ENCODE results near the gene MRPL30.

DNA sequence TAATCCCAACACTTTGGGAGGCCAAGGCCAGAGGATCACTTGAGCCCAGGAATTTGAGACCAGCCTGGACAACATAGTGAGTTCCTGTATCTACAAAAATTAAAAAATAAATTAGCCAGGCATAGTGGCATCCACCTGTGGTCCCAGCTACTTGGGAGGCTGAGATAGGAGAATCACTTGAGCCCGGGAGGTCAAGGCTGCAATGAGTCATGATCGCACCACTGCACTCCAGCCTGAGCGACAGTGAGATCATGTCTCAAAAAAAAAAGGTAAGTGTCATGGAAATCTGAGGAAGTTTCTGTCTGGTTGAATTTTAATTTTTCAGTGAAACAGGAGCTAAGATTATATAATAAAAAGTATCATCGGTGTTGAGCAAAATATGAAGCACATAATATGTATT is 42.0 kb upstream of the MRPL30 start:
- TF ChIP-seq, protein P1, sequence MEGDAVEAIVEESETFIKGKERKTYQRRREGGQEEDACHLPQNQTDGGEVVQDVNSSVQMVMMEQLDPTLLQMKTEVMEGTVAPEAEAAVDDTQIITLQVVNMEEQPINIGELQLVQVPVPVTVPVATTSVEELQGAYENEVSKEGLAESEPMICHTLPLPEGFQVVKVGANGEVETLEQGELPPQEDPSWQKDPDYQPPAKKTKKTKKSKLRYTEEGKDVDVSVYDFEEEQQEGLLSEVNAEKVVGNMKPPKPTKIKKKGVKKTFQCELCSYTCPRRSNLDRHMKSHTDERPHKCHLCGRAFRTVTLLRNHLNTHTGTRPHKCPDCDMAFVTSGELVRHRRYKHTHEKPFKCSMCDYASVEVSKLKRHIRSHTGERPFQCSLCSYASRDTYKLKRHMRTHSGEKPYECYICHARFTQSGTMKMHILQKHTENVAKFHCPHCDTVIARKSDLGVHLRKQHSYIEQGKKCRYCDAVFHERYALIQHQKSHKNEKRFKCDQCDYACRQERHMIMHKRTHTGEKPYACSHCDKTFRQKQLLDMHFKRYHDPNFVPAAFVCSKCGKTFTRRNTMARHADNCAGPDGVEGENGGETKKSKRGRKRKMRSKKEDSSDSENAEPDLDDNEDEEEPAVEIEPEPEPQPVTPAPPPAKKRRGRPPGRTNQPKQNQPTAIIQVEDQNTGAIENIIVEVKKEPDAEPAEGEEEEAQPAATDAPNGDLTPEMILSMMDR (IDR thresholded peaks at IDR 0.05), result no peak
- no peak for TF ChIP-seq POLR2AphosphoS5 (IDR thresholded peaks at IDR 0.05; ENCODE audit: low read depth, low read length)
- no peak for TF ChIP-seq TCF7L2 (IDR thresholded peaks at IDR 0.05; ENCODE audit: low read depth, low read length)
- TF ChIP-seq, protein P2, sequence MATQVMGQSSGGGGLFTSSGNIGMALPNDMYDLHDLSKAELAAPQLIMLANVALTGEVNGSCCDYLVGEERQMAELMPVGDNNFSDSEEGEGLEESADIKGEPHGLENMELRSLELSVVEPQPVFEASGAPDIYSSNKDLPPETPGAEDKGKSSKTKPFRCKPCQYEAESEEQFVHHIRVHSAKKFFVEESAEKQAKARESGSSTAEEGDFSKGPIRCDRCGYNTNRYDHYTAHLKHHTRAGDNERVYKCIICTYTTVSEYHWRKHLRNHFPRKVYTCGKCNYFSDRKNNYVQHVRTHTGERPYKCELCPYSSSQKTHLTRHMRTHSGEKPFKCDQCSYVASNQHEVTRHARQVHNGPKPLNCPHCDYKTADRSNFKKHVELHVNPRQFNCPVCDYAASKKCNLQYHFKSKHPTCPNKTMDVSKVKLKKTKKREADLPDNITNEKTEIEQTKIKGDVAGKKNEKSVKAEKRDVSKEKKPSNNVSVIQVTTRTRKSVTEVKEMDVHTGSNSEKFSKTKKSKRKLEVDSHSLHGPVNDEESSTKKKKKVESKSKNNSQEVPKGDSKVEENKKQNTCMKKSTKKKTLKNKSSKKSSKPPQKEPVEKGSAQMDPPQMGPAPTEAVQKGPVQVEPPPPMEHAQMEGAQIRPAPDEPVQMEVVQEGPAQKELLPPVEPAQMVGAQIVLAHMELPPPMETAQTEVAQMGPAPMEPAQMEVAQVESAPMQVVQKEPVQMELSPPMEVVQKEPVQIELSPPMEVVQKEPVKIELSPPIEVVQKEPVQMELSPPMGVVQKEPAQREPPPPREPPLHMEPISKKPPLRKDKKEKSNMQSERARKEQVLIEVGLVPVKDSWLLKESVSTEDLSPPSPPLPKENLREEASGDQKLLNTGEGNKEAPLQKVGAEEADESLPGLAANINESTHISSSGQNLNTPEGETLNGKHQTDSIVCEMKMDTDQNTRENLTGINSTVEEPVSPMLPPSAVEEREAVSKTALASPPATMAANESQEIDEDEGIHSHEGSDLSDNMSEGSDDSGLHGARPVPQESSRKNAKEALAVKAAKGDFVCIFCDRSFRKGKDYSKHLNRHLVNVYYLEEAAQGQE (IDR thresholded peaks at IDR 0.05; ENCODE audit: insufficient read depth in 1 of 2, low read depth in 2 of 2, low read length in 1 of 2), result no peak
- no peak for TF ChIP-seq SIN3A (IDR thresholded peaks at IDR 0.05; ENCODE audit: borderline replicate concordance, insufficient read depth, low read depth, low read length)
